ENCODE results near the gene CCDC178. TPM values are rescaled to one million over a fixed set of nuclear protein-coding genes. Genes with fewer than 3 reads are reported as not detected.

The CCDC178 gene
- total RNA-seq, 1 experiment from 2014 or later = not detected

DNA sequence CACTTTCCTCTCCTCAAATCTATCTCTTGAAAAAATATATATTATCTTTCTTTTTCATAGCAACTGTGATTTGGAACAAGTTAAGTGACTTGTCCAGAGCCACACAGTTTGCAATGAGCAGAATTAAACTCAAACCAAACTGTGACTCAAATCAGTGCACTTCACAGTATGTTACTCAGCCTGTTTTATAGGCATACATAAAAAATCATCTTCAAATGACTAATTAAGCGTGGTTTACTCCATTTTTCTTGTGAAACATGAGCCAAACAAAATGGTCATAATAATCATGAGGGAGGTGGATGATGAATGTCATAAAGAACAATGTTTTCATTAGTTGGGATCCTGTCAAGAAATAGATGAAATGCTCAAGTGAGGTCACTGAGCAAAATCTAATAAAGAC lies 6.1 kb upstream of the CCDC178 start:
- POLR2A ChIA-PET = no interaction called here
- TF ChIP-seq EZH2 (IDR thresholded peaks at IDR 0.05) = no peak
- Histone ChIP-seq H3K79me2 (ENCODE audit: insufficient read depth, low read length) (no peaks in the 10 kb centered on the region), H4K20me1 (ENCODE audit: insufficient read depth) (no peaks in the 10 kb centered on the region), H3K27ac (ENCODE audit: low read depth, low read length) (no peak overlapping the region), H2AFZ (ENCODE audit: low read depth, low read length, poor library complexity, severe bottlenecking) (no peak overlapping the region), H3K27me3 (ENCODE audit: insufficient read depth, low read length) (no peaks in the 10 kb centered on the region), H3K4me3 (replicated peaks in 1 of 2; ENCODE audit: low read depth in 1 of 2, low read length in 2 of 2) (no peak overlapping the region), H3K4me1 (ENCODE audit: control insufficient read depth in 1 of 2, insufficient read depth in 2 of 2, low read length in 2 of 2) (no peaks in the 10 kb centered on the region), H3K36me3 (ENCODE audit: control insufficient read depth in 1 of 2, insufficient read depth in 2 of 2, low read length in 2 of 2) (no peaks in the 10 kb centered on the region), H3K9ac (ENCODE audit: low read length) (no peak overlapping the region), H3K9me2 (ENCODE audit: insufficient read depth) (no peaks in the 10 kb centered on the region), H3K4me2 (ENCODE audit: low read length) (no peak overlapping the region), H3K9me3 (ENCODE audit: control insufficient read depth in 1 of 2, insufficient read depth in 1 of 2, low read depth in 1 of 2, low read length in 2 of 2) (peaks cover 11 to 13% of the 10 kb centered on the region in 2 experiments; a peak in 2 of 4 replicates)
- no peak for DNase-seq (ENCODE audit: low read depth, low spot score)
- no TSS peak for BruUV-seq (replicated peaks)
- CTCF ChIA-PET = no interaction called here
- intact Hi-C loops (cut with micrococcal nuclease) = no loop called here
- ATAC-seq = no peak
- RAD21 ChIA-PET (ENCODE audit: low non-redundant PET in 1 of 2, low total read pairs in 2 of 2, uncharacterized antibody in 2 of 2, unreplicated experiment in 2 of 2) = no interaction called here

DNA sequence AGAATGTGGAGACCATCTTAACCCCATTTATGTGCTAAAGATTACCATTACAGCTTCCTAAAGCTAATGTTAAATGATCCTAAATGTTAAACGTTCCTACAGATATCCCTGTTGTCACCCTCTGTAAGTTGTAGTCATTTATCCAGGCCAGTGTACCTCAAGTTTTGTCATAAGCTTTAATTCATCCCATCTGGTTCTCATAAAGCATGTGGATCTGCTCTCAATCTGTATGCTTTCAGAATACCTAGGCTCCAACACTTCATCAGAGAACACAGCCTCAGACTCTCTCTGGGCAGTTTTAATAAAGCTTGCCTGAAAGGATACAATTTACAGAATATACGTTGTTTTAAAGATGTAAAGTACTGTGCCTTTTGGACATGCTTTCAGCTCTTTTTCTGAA lies 4.2 kb upstream of the CCDC178 start:
- no peak for DNase-seq (ENCODE audit: low read depth, low spot score)
- no peak overlapping the region for H3K9ac ChIP-seq (ENCODE audit: low read length)
- no peaks in the 10 kb centered on the region for H3K36me3 ChIP-seq (ENCODE audit: control insufficient read depth in 1 of 2, insufficient read depth in 2 of 2, low read length in 2 of 2)
- no peaks in the 10 kb centered on the region for H3K9me2 ChIP-seq (ENCODE audit: insufficient read depth)
- no peak overlapping the region for H2AFZ ChIP-seq (ENCODE audit: low read depth, low read length, poor library complexity, severe bottlenecking)
- H3K4me2 ChIP-seq (ENCODE audit: low read length) = no peak overlapping the region
- ATAC-seq = no peak
- no peaks in the 10 kb centered on the region for H3K27me3 ChIP-seq (ENCODE audit: insufficient read depth, low read length)
- TF ChIP-seq FOSL1 (IDR thresholded peaks at IDR 0.05; ENCODE audit: low read depth) (no peak), ELF1 (IDR thresholded peaks at IDR 0.05; ENCODE audit: borderline replicate concordance, low read depth) (no peak), POLR2AphosphoS5 (IDR thresholded peaks at IDR 0.05; ENCODE audit: low read depth, low read length) (no peak), ZNF274 (IDR thresholded peaks at IDR 0.05; ENCODE audit: low read depth, low read length) (no peak), CBX3 (IDR thresholded peaks at IDR 0.05; ENCODE audit: low read depth) (no peak), YY1 (IDR thresholded peaks at IDR 0.05; ENCODE audit: extremely low read depth, insufficient replicate concordance, low read depth, low read length) (no peak)
- TF ChIP-seq, protein P1, sequence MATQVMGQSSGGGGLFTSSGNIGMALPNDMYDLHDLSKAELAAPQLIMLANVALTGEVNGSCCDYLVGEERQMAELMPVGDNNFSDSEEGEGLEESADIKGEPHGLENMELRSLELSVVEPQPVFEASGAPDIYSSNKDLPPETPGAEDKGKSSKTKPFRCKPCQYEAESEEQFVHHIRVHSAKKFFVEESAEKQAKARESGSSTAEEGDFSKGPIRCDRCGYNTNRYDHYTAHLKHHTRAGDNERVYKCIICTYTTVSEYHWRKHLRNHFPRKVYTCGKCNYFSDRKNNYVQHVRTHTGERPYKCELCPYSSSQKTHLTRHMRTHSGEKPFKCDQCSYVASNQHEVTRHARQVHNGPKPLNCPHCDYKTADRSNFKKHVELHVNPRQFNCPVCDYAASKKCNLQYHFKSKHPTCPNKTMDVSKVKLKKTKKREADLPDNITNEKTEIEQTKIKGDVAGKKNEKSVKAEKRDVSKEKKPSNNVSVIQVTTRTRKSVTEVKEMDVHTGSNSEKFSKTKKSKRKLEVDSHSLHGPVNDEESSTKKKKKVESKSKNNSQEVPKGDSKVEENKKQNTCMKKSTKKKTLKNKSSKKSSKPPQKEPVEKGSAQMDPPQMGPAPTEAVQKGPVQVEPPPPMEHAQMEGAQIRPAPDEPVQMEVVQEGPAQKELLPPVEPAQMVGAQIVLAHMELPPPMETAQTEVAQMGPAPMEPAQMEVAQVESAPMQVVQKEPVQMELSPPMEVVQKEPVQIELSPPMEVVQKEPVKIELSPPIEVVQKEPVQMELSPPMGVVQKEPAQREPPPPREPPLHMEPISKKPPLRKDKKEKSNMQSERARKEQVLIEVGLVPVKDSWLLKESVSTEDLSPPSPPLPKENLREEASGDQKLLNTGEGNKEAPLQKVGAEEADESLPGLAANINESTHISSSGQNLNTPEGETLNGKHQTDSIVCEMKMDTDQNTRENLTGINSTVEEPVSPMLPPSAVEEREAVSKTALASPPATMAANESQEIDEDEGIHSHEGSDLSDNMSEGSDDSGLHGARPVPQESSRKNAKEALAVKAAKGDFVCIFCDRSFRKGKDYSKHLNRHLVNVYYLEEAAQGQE (IDR thresholded peaks at IDR 0.05; ENCODE audit: low read depth) = no peak
- TF ChIP-seq, protein P2, sequence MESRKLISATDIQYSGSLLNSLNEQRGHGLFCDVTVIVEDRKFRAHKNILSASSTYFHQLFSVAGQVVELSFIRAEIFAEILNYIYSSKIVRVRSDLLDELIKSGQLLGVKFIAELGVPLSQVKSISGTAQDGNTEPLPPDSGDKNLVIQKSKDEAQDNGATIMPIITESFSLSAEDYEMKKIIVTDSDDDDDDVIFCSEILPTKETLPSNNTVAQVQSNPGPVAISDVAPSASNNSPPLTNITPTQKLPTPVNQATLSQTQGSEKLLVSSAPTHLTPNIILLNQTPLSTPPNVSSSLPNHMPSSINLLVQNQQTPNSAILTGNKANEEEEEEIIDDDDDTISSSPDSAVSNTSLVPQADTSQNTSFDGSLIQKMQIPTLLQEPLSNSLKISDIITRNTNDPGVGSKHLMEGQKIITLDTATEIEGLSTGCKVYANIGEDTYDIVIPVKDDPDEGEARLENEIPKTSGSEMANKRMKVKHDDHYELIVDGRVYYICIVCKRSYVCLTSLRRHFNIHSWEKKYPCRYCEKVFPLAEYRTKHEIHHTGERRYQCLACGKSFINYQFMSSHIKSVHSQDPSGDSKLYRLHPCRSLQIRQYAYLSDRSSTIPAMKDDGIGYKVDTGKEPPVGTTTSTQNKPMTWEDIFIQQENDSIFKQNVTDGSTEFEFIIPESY (IDR thresholded peaks at IDR 0.05; ENCODE audit: extremely low read depth, insufficient replicate concordance, low read length) = no peak
- no peaks in the 10 kb centered on the region for H3K4me1 ChIP-seq (ENCODE audit: control insufficient read depth in 1 of 2, insufficient read depth in 2 of 2, low read length in 2 of 2)
- H3K79me2 ChIP-seq (ENCODE audit: insufficient read depth, low read length) = no peaks in the 10 kb centered on the region
- intact Hi-C loops (cut with micrococcal nuclease) = no loop called here
- ChIA-PET CTCF (no interaction called here), RAD21 (ENCODE audit: low non-redundant PET in 1 of 2, low total read pairs in 2 of 2, uncharacterized antibody in 2 of 2, unreplicated experiment in 2 of 2) (no interaction called here), POLR2A (no interaction called here)
- no peak overlapping the region for H3K4me3 ChIP-seq (replicated peaks in 1 of 2; ENCODE audit: low read depth in 1 of 2, low read length in 2 of 2)
- BruUV-seq (replicated peaks) = no TSS peak
- no peaks in the 10 kb centered on the region for H4K20me1 ChIP-seq (ENCODE audit: insufficient read depth)
- no peak overlapping the region for H3K27ac ChIP-seq (ENCODE audit: low read depth, low read length)
- peaks cover 4 to 13% of the 10 kb centered on the region in 2 experiments; a peak in 1 of 4 replicates for H3K9me3 ChIP-seq (ENCODE audit: control insufficient read depth in 1 of 2, insufficient read depth in 1 of 2, low read depth in 1 of 2, low read length in 2 of 2)

All from HCT116 (cell line).